GM12801 (cell line): ENCODE results near the gene C5orf52.

Experiments
- TF ChIP-seq, protein P1 (sequence below): IDR thresholded peaks from one replicate; pipeline ENCODE4 v1.5.1; 2011; ENCODE audit warnings: control low read depth; ENCODE audit not compliant: insufficient read length; ENCODE audit errors: extremely low read depth

The C5orf52 gene

DNA sequence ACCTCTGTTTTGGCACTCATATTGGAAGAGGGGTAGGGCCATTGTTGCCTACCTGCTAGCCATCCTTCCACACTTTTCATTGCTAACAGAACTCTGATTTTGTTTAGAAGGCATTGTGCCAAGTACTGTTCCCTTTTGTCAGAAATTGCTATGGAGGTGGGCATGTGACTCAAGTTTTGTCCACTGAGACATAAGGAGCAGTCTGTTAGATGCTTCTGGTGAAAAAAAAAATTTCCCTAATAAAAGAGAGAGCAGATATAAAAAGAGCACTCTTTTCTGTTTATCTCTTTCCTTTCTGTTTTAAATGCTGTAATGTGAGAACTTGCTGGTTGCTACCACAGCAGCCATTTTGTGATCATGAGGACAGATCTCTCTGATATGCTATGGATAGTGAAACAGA lies 38.0 kb downstream of the C5orf52 start:
- TF ChIP-seq, protein P1, sequence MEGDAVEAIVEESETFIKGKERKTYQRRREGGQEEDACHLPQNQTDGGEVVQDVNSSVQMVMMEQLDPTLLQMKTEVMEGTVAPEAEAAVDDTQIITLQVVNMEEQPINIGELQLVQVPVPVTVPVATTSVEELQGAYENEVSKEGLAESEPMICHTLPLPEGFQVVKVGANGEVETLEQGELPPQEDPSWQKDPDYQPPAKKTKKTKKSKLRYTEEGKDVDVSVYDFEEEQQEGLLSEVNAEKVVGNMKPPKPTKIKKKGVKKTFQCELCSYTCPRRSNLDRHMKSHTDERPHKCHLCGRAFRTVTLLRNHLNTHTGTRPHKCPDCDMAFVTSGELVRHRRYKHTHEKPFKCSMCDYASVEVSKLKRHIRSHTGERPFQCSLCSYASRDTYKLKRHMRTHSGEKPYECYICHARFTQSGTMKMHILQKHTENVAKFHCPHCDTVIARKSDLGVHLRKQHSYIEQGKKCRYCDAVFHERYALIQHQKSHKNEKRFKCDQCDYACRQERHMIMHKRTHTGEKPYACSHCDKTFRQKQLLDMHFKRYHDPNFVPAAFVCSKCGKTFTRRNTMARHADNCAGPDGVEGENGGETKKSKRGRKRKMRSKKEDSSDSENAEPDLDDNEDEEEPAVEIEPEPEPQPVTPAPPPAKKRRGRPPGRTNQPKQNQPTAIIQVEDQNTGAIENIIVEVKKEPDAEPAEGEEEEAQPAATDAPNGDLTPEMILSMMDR: no peak

DNA sequence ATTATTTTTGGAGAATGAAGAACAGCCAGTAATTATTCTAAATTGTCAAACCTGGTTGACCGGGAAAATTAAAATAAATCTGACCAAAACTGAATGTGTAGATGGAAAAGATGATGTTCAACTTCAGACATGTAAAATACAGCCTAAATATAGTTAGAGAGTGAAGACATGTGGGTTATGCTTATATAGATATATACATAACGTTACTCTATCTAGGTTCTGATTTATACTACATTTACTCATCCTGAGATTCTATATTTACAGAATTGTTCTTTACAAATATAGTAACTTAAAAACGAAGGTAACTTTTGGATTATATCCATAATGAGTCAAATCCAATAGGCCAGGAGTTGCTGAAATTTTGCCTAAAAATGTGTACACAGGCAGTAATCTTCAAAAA lies 39.1 kb downstream of the C5orf52 start:
- TF ChIP-seq, protein P1: no peak

DNA sequence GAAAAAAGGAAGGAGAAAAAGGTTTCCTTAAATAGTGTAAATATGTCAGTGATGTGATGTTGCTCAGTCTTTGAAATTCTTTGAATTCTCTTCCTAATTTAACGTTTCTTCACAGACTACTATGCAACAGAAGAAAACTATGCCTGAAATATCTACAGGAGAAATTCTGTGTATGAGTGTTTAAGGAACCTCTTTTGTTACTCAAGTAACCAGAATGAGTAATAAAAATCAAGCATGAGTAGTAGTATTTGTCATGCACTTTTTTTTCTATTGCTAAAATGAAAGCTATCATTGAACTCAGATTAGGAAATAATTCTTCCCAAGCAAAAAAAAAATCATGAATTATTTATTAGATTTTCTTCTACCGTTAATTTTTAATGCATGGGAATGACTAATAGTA lies 39.5 kb downstream of the C5orf52 start:
- TF ChIP-seq, protein P1: no peak

DNA sequence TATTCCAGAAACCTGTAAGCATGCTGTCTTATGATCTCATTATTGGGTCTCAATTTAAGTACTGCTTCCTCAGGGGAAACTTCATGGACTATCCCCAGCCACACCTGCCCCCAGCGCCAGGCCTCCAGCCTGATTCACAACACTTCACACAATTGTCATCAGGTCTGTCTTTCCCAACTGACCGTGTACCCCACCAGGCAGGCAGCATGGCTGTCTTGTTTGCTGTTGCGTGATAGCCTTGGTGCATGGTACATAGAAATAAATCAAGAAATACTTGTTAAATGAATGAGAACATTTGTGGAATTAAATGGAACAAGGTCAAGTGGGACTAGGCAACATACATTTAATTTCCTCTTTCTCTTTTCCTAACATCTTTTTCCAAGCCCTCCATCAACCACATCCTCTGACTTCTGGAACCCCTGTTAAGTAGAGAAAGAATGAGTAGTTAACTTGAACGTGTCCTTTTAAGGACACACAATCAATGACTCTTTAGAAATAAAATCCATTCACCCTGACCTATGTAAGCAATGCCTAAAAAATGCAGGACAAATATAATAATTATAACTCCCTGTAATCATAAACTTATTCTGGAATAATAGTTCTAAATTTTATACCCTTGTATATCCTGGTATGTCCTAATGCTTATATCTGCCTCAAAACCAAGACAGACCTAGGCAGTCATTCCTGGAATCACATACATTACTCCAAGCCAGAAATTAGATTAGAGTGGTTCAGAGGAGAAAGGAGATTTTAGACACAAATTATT lies 42.7 kb downstream of the C5orf52 start:
- TF ChIP-seq, protein P1: no peak

DNA sequence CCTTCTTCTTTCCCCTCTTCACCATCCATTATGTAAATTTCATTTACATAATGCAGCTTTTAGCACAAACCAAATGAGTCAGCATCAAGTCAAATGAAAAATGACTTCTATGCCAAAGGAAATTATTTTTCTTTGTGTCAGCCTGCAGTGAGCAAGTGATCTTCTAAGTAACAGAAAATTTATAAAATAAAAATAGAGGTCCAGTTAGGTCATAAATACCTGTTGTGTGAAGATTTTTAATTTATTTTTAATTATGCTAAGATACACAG lies 43.2 kb downstream of the C5orf52 start:
- TF ChIP-seq, protein P1: no peak

DNA sequence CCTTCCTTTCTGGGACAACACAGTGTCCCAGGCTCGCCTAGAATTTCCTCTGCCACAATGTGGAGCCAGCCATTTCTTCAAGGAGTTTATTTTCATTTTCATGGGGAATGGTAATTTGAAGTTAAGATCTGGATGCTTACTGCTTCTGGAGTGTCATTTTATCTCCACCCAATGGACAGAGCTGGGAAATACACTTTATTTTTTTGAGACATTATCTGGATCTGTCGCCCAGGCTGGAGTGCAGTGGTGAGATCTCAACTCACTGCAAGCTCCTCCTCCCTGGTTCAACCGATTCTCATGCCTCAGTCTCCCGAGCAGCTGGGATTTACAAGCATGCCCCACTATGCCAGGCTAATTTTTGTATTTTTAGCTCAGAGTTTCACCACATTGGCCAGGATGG lies 47.2 kb downstream of the C5orf52 start:
- TF ChIP-seq, protein P1: no peak

DNA sequence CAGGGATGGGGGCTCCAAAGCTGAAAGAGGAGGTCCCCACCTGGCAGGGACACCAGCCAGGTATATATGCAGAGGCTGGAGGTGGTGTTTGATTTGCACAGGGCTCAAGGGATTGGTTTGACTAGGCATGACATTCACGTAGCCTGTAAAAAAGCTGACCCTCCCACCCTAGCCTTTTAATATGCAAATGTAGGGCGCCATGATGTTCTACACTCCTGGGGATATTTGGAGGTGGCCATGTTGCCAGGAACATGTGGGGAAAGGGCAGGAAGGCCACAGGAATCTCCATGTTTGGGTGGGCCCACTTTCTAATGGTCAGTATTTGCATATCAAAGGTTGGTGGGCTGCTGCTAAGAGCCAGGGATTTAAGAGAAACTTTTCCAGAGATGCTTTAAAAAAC lies 47.9 kb downstream of the C5orf52 start:
- TF ChIP-seq, protein P1: no peak

DNA sequence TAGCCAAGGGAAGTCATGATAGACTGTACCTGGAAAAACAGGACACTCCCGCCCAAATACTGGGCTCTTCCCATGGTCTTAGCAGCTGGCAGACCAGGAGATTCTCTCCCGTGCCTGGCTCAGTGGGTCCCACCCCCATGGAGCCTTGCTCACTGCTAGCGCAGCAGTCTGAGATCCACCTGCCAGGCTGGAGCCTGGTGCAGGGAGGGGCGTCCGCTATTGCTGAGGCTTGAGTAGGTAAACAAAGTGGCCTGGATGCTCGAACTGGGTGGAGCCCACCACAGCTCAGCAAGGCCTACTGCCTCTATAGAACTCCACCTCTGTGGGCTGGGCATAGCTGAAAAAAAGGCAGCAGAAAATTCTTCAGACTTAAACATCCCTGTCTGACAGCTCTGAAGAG lies 49.8 kb downstream of the C5orf52 start:
- TF ChIP-seq, protein P1: no peak
